GM18499 (cell line): ENCODE results near the gene CCDC112.
"Not testable (repeated sequence)": the region's sequence is repeated elsewhere in the genome, so short reads cannot be mapped to it uniquely, and the experiment has no call there.

Experiments used
- ATAC-seq: cut with Tn5 transposase; IDR thresholded peaks from one replicate; pipeline ENCODE4 v1.9.1; 2021; ENCODE audit warnings: moderate number of reproducible peaks; ENCODE audit not compliant: insufficient read depth, unreplicated experiment

Gene CCDC112, protein sequence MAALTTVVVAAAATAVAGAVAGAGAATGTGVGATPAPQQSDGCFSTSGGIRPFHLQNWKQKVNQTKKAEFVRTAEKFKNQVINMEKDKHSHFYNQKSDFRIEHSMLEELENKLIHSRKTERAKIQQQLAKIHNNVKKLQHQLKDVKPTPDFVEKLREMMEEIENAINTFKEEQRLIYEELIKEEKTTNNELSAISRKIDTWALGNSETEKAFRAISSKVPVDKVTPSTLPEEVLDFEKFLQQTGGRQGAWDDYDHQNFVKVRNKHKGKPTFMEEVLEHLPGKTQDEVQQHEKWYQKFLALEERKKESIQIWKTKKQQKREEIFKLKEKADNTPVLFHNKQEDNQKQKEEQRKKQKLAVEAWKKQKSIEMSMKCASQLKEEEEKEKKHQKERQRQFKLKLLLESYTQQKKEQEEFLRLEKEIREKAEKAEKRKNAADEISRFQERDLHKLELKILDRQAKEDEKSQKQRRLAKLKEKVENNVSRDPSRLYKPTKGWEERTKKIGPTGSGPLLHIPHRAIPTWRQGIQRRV

DNA sequence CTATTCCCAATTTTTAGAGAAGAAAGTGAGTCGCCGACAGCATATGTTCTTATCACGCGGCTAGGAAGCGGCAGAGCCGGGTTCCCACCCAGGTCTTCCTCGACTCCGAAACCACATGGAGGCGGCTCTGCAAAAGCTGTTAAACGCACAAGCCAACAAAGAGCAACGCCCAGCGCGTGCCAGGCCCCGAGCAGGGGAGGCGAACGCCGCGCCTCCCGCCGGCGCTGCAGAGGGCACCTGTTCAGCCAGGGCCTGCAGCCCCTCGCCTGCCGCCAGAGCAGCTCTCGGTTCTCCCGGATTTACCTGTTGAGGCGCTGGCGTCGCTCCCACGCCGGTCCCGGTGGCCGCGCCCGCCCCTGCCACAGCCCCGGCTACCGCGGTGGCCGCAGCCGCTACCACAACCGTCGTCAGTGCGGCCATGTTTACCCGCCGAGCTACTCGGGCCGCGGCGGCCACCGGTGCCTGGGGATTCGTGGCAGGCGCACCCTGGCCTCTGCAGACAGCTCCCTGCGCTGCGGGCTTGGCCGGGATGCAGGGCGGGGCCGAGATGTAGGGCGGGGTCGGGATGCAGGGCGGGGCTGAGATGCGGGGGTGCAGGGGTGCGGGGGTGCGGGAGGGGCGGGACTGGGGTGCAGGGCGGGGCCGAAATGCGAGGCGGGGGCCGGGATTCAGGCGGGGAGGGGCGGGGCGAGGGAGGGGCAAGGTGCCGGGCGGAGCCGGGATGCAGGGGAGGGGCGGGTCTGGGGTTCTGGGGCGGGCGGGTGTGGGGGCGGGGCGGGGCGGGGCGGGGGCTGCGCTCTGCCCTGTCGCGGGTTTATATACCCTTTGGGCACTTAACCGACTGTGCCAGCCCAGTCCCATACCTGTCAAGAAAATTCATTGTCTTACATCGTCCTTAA lies at the start of gene CCDC112:
CCDC112 (minus strand) TSS at position 531 of the 899 bp plus-strand sequence; CDS start at position 420, 111 bp downstream.
- peak; percentile 64 for ATAC-seq

DNA sequence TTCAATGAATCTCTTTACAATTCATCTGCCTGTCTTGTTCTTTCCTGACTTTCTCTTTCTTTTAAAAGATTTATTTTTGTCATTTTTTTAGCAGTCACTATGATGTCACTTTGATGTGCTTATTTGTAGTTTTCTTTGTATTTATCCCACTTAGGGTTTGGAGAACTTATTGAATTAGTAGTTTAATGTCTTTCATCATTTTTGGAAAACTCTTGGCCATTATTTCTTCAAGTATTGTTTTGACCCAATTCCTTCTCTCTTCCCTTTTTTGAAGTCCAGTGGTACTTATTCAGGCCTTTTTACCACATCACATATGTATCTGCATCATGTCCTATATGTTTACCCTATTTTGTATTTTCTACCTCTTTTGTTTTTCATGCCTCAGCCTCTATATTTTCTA lies 48.9 kb upstream of the CCDC112 start:
- no peak for ATAC-seq

DNA sequence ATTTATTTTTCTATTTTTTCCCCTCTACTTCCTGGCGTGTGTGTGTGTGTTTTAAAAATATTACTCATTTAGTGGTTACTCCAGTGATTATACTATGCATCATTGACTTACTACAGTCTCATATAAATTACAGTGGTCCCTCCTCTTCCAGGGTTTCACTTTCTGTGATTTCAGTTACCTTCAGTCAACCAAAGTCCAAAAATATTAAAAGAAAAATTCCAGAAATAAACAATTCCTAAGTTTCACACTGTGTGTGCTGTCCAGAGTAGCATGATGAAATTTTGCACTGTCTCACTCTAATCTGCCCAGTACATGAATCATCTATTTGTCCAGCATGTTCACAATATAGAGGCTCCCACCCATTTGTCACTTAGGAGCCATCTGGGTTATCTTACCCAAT lies 47.4 kb upstream of the CCDC112 start:
- no peak for ATAC-seq

DNA sequence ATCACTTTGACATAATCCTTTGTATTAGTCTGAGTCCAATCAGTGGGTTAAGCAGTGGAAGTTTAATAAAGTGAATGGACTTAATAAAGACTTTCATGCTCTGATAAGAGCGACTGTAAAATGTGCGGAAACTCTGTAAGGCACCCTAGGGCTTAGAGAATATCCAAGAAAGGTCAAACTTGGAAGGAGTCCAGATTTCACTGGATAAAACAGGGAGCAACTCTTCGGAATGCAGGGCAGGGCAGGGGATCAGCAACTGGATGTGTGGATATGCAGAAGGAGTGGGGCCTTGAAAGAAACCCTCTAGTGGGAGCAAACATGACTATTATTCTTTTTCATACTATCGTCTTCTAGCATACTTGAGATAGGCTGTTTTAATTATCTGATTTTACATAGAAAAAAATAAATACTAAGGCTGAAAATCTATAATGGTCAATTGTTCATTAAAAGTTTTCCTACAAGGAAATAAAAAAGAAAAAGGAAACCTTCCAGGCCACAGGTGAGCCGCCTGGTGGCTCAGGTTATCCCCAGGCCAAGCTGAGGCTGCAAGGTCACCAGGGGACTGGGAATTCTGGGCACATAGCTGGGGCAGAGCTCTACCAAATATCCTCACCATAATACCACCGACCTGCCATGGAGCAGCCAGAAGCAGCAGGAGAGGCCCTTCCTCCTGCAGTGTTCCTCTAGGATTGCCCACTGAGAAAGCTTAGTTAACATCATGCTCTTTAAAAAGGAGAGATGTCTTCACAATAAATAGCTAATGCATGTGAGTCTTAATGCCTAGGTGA lies 46.3 kb upstream of the CCDC112 start:
- ATAC-seq, result no peak

DNA sequence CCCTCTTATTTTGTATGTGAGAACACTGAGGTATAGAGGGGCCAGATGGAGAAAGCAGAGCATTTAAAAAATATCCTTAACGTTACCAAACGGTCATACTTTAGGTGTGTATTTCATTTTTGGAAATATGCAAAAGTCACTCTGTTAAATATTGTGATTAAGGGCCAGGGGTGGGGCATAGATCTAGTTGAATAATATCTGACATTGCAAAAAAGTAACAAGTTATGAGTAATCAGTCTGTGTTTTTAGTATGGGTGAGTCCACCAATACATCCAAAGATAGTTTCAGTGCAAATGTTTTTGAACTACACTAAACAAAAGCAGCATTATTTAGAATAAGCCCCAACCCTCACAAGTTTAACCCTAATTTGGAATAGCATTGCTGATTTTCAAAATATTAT lies 45.3 kb upstream of the CCDC112 start:
- no peak for ATAC-seq

DNA sequence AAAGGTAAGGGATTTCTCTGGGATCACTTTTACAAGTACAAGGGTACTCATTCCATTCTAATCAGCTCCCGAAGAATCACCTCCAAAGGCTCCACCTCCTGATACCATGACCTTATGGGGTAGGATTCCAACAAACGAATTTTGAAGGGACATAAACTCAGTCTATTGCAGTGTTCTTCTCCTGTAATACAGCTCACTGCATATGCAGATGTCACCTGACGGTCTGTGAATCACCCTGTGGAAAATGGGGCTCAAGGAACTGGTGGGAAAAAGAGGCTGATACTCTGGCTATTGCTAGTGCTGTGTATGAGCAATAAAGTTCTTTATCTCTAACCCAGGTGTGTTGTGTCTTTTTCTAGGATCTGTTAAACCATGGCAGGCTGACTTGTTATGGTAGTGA lies 42.4 kb upstream of the CCDC112 start:
- ATAC-seq, result no peak

DNA sequence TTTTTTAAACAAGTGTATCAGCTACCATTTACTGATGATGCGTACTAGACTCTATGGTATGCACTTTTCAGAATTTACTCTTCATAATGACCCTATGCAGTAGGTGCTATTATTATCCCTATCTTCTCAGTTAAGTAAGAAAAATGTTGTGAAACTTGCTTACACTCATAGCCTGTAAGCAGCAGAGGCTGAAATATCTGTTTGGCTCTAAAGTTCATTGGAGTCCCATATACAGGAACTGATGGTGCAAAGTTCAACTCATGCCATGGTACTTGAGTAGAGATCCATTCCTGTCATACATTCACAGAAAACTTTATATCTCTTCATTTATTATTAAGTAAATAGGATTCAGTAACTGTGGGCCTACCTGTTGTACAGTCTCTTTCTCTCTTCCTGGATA lies 41.4 kb upstream of the CCDC112 start:
- no peak for ATAC-seq

DNA sequence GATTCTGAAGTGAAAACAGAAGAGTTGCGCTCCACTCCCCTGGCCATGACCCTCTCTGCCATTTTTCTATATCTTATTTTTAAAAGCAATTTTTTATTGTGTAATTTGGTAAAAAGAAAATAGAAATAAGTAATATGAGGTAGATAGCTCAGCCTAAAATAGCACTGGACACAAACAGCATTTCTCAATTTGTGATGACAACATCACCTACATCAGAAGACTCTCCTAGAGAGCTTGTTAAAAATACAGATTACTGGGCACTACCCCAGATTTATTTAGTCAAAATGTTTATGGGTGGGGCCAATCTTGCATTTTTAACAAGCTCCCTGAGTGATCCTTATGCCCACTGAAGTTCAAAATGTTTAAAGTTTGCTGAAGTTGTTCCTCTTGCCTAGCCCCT lies 40.5 kb upstream of the CCDC112 start:
- ATAC-seq, result no peak

DNA sequence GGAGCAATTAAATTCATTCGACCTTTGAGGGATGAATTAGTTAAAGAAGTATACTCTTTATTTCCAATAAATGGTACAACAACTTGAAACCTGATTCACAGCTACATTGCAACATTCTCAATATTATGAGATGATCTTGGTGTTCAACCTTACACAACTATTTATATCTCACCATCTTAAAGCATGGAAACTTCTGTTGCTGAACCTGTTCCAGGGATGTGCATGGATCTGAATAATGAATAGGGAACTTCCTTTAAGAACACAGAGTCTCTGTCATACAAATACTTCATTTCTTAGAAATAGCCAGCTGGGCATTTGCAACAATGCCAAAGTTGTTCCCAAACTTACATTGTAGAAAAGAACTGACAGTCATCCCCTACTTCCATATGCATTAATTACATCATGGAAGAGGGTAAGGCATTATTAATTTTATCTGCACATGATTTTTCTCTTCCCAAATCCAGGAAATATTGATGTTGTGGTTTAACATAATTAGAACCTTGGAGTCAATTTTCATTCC lies 39.8 kb upstream of the CCDC112 start:
- no peak for ATAC-seq

DNA sequence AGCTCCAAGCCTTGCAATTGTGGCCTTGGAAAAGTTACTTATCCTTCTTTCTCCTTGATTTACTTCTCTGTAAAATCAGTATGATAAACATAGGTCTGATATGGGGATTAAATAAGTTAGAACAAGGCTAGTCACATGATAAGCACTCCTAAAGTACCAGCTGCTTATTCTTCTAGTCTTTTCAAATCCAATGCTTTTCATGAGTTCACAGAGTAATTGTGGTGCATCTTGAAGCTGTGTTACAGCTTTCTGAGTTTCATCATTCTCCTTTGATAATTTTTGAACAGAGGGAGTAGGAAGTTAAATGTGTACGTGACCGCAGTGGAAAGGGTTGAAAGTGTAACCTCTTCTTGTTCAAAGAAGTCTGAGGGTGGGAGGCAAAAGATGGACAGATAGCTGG lies 38.8 kb upstream of the CCDC112 start:
- ATAC-seq, result no peak

DNA sequence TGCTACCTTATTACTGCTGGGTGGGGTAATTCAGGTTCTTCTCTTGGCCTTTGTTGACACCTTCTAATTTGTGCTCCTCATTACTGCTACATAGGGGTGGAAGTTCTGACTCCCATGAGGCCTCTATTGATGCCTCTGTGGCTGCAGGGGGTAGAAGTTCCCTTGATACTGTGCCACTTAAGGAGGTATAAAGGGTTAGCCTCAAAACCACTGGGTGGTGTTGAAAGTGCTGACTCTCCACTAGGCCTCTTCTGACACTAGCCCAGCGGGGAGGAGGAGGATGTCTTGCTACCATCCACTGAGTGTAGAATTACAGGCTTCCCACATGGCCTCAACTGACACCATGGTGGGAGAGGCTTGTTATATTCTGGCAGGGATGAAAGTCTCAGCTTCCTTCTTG lies 36.7 kb upstream of the CCDC112 start:
- ATAC-seq, result no peak

DNA sequence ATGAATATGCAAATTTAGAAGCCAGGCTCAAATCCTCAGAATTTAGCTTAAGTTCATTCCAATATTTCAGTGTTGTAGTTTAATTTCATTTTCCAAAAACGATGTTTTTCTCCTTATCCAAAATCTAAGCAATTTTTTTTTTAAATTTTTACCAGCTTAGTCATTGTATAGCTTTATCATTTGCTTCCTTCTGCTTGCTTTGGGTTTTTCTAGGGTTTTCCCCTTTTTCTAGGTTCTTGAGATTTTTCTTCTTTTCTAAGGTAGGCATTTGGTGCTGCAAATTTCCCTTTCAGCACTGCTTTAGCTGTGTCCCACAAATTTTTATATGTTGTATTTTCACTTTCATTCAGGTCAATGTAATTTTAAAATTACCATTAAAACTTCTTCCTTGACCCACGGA lies 34.4 kb upstream of the CCDC112 start:
- no peak for ATAC-seq

DNA sequence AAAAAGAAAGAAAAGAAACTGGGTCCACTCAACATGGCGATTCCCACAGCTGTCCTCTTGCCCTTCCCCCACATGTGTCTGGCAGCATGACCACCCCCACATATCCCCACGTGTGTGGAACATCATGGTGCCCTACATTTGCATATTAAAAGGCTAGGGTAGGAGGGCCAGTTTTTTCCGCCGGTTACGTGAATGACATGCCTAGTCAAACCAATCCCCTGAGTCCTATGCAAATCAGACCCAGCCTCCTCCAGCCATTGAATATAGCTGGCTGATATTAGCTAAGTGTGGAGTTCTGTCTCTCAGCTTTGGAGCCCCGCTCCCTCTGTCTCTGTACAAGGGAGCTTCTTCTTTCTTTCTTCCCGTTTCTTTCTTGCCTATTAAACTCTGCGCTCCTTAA lies 33.0 kb upstream of the CCDC112 start:
- ATAC-seq, result no peak

DNA sequence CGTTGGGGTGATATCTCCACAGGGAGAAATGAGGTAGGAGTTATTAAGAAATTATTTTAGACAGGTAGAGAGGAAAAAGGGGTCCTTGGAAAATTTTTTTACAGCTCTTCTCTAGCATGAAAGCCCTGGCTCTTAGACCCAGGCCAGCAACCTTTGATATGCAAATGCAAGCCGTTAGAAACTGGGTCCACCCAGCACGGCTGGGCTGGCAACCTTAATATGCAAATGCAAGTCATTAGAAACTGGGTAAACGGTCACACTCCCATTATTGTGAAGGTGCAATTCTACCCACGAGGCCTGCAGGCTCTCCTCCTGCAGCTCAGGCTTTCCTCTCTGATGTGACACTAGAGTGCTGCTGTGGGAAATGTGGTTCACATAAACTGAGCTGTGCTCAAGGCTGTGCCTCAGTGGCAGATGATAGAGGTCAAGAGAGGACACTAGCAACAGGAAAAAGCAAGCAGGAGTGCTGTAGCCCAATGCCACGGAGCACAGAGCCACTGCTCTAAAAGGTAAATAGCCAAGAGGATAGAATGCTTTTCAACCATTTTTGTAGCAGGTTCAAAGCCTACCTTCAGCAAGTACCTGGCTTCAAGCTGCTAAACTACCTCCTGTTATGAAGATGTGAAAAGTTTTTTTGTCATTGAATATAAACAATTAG lies 32.3 kb upstream of the CCDC112 start:
- not testable (repeated sequence) for ATAC-seq

DNA sequence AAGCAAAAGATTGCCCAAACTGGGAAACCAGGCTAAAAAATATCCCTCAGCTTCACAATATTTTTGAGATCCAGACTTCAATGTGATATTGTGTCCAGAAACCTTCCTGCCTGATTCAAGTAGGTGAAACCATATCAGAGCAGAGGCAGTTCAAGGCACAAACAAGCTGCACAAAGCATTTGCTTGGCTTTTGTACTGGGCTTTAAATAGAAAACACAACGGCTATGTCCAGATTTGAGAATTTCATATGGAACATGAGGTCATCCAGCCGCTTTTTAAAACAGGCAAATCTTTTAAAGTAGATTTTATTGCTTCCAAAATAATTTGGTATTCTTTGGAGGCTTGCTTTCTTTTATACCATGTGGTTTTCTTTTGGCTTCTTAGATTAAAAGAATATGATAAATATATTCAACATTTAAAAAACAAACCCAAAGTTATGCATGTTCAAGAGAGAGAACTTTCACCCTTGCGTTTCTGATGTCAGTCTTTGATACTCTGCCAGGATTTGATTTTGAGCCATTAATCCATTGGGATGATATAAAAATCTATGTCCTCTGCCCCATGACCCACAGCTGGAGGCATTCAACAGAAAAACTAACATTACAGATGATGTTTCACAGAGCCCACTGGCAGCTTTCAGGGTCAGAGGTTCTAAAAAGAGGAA lies 29.0 kb upstream of the CCDC112 start:
- no peak for ATAC-seq

DNA sequence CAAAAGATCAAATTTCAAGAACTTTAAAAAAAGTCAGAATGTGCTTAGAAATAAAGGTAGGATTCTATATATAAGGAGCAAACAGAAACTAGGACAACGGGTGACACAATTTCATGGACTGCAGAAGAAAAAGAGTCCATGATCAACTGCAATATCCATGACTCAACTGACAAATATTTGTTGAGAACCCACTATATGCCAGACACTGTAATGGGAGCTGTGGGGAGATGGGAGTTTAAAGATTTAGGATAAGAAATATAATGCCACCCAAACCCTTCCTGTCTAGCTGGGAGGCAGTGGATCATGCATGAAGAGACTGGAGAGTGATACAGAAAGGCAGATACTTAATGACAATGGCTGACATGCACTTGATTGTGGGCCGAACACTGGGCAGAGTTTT lies 27.6 kb upstream of the CCDC112 start:
- no peak for ATAC-seq

DNA sequence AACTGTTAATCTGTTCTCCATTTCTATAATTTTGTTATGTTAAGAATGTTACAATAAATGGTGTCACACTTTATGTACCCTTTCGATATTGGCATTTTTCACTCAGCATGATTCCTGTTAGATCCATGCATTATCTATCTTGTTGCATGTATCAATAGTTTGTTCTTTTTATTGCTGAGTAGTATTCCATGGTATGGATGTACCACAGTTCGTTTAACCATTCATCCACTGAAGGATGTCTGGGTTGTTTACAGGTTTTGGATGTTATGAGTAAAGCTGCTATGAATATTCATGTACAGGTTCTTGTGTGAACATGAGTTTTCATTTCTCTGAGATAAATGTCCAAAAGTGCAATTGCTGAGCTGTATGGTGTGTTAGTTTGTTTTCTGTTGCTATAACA lies 26.3 kb upstream of the CCDC112 start:
- no peak for ATAC-seq

DNA sequence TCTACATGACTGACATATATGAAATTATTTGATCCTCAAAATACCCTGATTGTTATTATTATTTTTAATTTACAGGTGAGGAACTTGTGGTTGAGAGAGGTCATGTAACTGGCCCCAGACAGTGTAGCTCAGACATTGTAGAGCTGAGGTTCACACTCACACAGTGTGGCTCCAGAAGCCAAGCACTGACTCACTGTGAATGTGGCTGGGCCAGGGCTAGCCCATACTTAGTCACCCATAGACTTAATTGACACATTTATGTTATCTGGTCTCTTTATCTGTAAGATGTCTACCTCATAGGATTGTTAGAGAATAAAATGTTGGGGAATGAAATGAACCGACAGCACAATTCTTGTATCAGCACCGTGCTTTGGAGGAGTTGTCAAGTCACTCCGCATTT lies 24.9 kb upstream of the CCDC112 start:
- no peak for ATAC-seq

DNA sequence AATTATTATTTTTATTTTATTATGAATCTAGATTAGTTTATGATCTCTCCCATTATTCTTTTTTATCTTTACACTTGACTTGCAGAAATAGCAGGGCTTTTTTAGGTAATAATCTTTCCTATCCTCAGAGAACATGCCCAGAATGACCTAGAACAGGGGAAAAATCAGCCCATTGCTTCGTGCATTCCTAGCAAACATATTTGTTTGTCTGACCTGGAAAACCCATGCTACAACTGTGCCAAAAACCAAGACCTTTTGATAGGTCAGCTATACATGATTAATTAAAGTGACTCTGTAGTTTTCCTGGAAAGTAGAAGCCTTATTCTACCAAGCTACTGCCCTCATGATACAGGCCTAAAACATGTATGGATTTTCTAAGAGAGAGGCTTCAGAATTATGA lies 24.1 kb upstream of the CCDC112 start:
- ATAC-seq, result no peak
